Suprapubic skin (tissue), 4 donors: ENCODE measurements around the gene FAM237B.

ENCODE experiments used
- CTCF ChIP-seq, 2 donors: fragments of 200-600 bp in 1 of 2; fragments of 450-650 bp in 1 of 2; sonication (generic) in 1 of 2; IDR thresholded peaks; one replicate each; pipeline ENCODE4 v1.5.1; 2016 to 2019; ENCODE audit warnings: antibody characterized with exemption in 2 of 2, mild to moderate bottlenecking in 1 of 2, moderate library complexity in 1 of 2
- EP300 ChIP-seq: sonication (generic); formaldehyde crosslinking; IDR thresholded peaks from one replicate; pipeline ENCODE4 v1.6.1; 2017; ENCODE audit warnings: antibody characterized with exemption
- POLR2A ChIP-seq, 2 donors: fragments of 450-650 bp; IDR thresholded peaks; one replicate each; pipeline ENCODE4 v1.6.1; 2017; ENCODE audit warnings: antibody characterized with exemption in 2 of 2, mild to moderate bottlenecking in 2 of 2, moderate library complexity in 2 of 2
- POLR2AphosphoS5 ChIP-seq, 3 donors: sonication (generic); formaldehyde crosslinking; IDR thresholded peaks; one replicate each; pipeline ENCODE4 v1.6.1; 2017; ENCODE audit warnings: antibody characterized with exemption in 3 of 3

- TF ChIP-seq CTCF (IDR thresholded peaks at IDR 0.05): no peak
- no peak for TF ChIP-seq EP300
- no peak for TF ChIP-seq POLR2AphosphoS5 (IDR thresholded peaks at IDR 0.05)
- TF ChIP-seq POLR2A (IDR thresholded peaks at IDR 0.05): no peak
These were observed 50.5 kb downstream of the FAM237B start for GRCh38 chr7:90270431-90271178.
